COLO668 (cell line): ENCODE results near the gene ZBTB25.

Source experiments
- DNase-seq: peaks from one replicate; lab custom pipeline; 2025; ENCODE audit not compliant: unreplicated experiment; lab: John Stamatoyannopoulos, UW

ZBTB25 gene

DNA sequence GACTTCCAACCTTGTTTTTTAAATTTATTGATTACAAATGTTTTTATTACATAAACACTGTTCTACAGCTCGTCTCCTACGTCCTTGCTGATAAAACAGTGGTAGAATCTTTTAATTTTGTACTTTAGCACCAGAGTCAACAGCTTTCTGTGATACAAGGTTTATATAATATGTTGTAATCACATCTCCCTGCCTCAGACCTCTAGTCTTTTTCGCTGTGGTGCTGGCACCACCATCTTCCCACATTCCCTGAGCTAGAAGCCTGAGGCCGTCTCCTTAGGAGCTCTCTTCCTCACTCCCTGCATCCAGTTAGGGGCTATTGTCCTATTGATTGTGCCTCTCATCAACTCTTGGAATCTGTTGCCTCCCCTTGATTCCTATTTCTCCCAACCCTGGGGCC lies 98.3 kb downstream of the ZBTB25 start:
- no peak for DNase-seq

DNA sequence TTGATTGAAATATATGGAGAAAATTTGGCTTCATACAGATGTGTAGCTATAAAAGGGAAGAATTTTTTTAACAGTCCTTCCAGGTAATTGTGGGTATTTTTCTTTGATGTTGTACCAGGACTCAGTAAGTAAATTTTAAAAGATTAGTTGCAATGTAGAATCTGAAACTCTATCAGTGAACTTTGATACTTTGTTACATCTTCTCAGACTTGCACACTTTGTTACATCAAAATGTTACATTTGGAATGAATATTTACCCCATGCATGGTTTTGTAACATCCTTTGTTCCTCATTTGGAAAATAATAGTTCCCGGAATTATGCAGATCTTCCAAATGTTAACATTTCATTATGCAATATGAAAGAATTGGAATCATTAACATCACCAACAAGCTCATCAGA lies 101.7 kb downstream of the ZBTB25 start:
- no peak for DNase-seq

DNA sequence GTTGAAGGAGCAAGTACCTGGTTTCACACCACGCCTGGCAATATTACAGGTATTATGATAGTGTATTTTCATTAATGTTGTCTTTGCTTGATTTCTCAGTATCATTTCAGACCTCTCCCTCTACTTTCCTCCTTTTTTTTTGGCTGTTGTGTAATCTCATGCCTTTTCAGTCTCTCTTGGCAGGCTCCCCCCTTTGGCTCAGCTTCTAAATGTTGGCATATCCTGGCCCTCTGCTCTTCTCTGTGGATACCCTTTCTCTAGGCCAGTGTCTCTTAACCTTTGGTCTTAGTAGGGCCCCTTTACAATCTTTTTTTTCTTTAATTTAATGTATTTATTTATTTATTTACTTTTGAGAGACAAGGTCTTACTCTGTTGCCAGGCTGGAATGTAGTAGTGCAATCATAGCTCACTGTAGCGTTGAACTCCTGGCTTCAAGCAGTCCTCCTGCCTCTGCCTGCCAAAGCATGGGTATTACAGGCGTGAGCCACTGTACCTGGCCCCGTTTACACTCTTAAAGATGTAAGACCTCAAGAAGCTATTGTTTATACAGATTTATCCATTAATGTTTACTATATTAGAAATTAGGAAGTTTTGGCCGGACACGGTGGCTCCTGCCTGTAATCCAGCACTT lies 102.7 kb downstream of the ZBTB25 start:
- no peak for DNase-seq
